NCI-H1092 treated with DMSO at 0.1 percent for 48 hours (cell line): ENCODE results near the gene ACP2.
"Not testable (repeated sequence)": the region's sequence is repeated elsewhere in the genome, so short reads cannot be mapped to it uniquely, and the experiment has no call there.

ENCODE experiments used
- DNase-seq: peaks from one replicate; lab custom pipeline; 2025; lab: John Stamatoyannopoulos, UW

ACP2 gene

GRCh38 chr11:47204637-47204989, 44.0 kb downstream of the ACP2 start:
- no peak for DNase-seq

GRCh38 chr11:47202576-47202975, 46.0 kb downstream of the ACP2 start:
- DNase-seq, result no peak

DNA sequence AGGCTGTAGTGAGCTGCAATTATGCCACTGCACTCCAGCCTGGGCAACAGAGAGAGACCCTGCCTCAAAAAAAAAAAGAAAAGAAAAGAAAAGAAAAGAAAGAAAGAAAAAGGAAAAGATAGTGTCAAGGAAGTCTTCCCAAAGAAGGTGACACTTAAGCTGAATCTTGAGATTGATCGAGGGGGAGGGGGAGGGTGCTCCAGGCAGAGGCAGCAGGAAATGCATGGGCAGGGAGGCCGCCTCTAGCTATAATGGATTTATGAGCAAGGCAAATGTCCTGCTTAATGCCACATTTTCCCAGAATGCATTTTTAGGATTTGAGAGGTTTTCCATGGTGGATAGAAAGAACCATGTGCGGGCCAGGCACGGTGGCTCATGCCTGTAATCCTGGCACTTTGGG, 47.6 kb downstream of the ACP2 start:
- no peak for DNase-seq

DNA sequence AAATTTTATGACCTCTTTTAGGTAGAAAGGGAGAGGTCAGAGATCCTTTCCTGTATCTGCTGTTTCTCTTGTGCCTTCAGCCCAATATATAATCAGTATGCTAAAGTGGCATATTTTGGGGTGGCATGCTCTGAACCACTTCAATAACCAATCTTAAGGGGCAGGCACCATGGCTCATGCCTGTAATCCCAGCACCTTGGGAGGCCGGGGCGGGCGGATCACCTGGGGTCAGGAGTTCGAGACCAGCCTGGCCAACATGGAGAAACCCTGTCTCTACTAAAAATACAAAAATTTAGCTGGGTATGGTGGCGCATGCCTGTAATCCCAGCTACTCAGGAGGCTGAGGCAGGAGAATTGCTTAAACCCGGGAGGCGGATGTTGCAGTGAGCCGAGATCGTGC, 50.5 kb downstream of the ACP2 start:
- not testable (repeated sequence) for DNase-seq

DNA sequence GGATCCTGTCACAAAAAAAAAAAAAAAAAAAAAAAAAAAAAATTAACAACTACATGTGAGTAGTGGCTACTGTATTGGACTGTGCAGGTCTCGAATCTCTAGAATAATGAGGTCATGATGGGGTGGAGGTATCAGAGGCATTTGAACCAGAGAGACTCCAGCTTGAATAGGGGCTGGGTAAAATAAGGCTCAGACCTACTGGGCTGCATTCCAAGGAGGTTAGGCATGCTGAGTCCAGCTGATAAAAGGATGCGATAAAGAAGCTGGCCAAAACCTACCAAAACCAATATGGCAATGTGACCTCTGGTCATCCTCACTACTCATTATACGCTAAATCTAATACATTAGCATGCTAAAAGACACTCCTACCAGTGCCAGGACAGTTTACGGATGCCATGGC, 56.5 kb downstream of the ACP2 start:
- DNase-seq, result no peak

GRCh38 chr11:47191137-47191536, 57.5 kb downstream of the ACP2 start:
- DNase-seq, result not testable (repeated sequence)
